Tibial nerve (tissue), 3 donors: ENCODE results near the gene NUP210.

Source experiments
- CTCF ChIP-seq, 5 experiments: fragments of 200-600 bp in 3 of 5; fragments of 450-650 bp in 2 of 5; sonication (generic) in 3 of 5; IDR thresholded peaks; one replicate each; pipeline ENCODE4 v1.5.1; 2016 to 2019; ENCODE audit warnings: antibody characterized with exemption in 5 of 5, mild to moderate bottlenecking in 3 of 5, moderate library complexity in 2 of 5
- POLR2A ChIP-seq, 2 donors: fragments of 450-650 bp; IDR thresholded peaks; one replicate each; pipeline ENCODE4 v1.6.1; 2017; ENCODE audit warnings: antibody characterized with exemption in 2 of 2, mild to moderate bottlenecking in 2 of 2, moderate library complexity in 2 of 2

GRCh38 chr3:13353506-13353905 lies 66.6 kb downstream of the NUP210 start:
- no peak for TF ChIP-seq CTCF (IDR thresholded peaks at IDR 0.05)
- no peak for TF ChIP-seq POLR2A (IDR thresholded peaks at IDR 0.05)
